Prostate gland (tissue), 2 donors: ENCODE results near the gene E2F6.

Source experiments
- POLR2AphosphoS5 ChIP-seq: sonication (generic); formaldehyde crosslinking; IDR thresholded peaks from one replicate; pipeline ENCODE4 v1.6.1; 2017; ENCODE audit warnings: antibody characterized with exemption
- TF ChIP-seq, protein P1 (sequence below), 4 experiments: fragments of 200-600 bp in 2 of 4; fragments of 450-650 bp in 2 of 4; sonication (generic) in 2 of 4; IDR thresholded peaks; 1 replicate in 3 of 4; 2 replicates in 1 of 4; pipeline ENCODE4 v1.5.1; 2016 to 2019; ENCODE audit warnings: antibody characterized with exemption in 4 of 4, mild to moderate bottlenecking in 2 of 4, moderate library complexity in 2 of 4

DNA sequence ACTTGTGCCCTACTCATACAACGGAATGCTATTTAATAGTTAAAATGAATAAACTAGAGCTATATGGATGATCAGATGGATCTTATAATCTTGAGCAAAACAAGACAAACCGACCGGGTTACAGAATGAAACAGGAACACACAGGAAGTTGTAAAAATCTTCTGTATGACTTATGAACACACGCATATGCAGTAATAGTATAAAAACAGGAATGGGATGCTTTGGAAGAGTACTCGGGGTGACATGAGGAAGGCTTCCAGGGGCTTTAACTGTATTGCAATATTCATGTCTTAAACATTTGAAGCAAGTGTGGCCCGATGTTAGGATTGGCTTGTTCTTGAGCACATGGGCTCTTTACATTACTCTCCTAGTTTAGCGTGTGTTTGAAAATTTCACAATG, 14.9 kb upstream of the E2F6 start:
- TF ChIP-seq, protein P1, sequence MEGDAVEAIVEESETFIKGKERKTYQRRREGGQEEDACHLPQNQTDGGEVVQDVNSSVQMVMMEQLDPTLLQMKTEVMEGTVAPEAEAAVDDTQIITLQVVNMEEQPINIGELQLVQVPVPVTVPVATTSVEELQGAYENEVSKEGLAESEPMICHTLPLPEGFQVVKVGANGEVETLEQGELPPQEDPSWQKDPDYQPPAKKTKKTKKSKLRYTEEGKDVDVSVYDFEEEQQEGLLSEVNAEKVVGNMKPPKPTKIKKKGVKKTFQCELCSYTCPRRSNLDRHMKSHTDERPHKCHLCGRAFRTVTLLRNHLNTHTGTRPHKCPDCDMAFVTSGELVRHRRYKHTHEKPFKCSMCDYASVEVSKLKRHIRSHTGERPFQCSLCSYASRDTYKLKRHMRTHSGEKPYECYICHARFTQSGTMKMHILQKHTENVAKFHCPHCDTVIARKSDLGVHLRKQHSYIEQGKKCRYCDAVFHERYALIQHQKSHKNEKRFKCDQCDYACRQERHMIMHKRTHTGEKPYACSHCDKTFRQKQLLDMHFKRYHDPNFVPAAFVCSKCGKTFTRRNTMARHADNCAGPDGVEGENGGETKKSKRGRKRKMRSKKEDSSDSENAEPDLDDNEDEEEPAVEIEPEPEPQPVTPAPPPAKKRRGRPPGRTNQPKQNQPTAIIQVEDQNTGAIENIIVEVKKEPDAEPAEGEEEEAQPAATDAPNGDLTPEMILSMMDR (IDR thresholded peaks at IDR 0.05) = no peak
- TF ChIP-seq POLR2AphosphoS5 = no peak
